A673 (cell line): ENCODE results near the gene KIF2A.

Experiments
- EZH2 ChIP-seq: fragments of 200-600 bp; sonication (generic); IDR thresholded peaks from 2 replicates; pipeline ENCODE4 v1.6.1; 2017; ENCODE audit warnings: borderline replicate concordance, low read depth, mild to moderate bottlenecking, mixed read lengths, antibody characterized with exemption, low read length; ENCODE audit not compliant: poor library complexity, severe bottlenecking
- TF ChIP-seq, protein P1 (sequence below): fragments of 300-800, 200-600 bp; sonication (generic); conservative IDR thresholded peaks from 2 replicates; pipeline ENCODE4 v1.5.1; 2017; ENCODE audit warnings: low read depth, mild to moderate bottlenecking, antibody characterized with exemption, low read length, moderate library complexity, mixed read lengths

DNA sequence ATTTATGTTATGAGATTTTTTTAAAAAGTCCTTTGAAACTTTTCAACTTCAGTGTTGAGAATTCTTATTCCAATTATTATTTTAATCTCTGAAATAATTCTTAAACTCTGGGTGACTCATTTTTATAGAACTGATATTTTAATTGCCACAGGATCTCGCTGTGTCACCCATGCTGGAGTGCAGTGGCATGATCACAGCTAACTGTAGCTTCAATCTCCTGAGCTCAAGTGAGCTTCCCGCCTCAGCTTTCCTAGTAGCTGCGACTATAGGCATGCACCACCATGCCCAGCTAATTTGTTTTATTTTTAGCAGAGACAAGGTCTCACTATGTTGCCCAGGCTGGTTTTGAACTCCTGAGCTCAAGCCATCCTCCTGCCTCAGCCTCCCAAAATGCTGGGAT lies 56.7 kb downstream of the KIF2A start:
- TF ChIP-seq, protein P1, sequence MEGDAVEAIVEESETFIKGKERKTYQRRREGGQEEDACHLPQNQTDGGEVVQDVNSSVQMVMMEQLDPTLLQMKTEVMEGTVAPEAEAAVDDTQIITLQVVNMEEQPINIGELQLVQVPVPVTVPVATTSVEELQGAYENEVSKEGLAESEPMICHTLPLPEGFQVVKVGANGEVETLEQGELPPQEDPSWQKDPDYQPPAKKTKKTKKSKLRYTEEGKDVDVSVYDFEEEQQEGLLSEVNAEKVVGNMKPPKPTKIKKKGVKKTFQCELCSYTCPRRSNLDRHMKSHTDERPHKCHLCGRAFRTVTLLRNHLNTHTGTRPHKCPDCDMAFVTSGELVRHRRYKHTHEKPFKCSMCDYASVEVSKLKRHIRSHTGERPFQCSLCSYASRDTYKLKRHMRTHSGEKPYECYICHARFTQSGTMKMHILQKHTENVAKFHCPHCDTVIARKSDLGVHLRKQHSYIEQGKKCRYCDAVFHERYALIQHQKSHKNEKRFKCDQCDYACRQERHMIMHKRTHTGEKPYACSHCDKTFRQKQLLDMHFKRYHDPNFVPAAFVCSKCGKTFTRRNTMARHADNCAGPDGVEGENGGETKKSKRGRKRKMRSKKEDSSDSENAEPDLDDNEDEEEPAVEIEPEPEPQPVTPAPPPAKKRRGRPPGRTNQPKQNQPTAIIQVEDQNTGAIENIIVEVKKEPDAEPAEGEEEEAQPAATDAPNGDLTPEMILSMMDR: no peak
- TF ChIP-seq EZH2: no peak
